Transverse colon (tissue), 4 donors: Measurements from ENCODE around the gene FABP3.

Source experiments
- CTCF ChIP-seq, 5 experiments: fragments of 200-600 bp in 3 of 5; fragments of 450-650 bp in 2 of 5; sonication (generic) in 3 of 5; IDR thresholded peaks; 1 replicate in 2 of 5; 2 replicates in 3 of 5; pipeline ENCODE4 v1.5.1; 2016 to 2017; ENCODE audit warnings: antibody characterized with exemption in 5 of 5, inconsistent platforms in 3 of 5, mild to moderate bottlenecking in 2 of 5, moderate library complexity in 1 of 5
- EP300 ChIP-seq: sonication (generic); formaldehyde crosslinking; IDR thresholded peaks from one replicate; pipeline ENCODE4 v1.6.1; 2017; ENCODE audit warnings: antibody characterized with exemption, low read depth
- POLR2A ChIP-seq: fragments of 450-650 bp; IDR thresholded peaks from one replicate; pipeline ENCODE4 v1.6.1; 2016; ENCODE audit warnings: antibody characterized with exemption, mild to moderate bottlenecking, moderate library complexity
- POLR2AphosphoS5 ChIP-seq, 3 donors: sonication (generic); formaldehyde crosslinking; IDR thresholded peaks; one replicate each; pipeline ENCODE4 v1.6.1; 2016; ENCODE audit warnings: antibody characterized with exemption in 3 of 3

- no peak for TF ChIP-seq POLR2A
- TF ChIP-seq CTCF (IDR thresholded peaks at IDR 0.05), result no peak
- no peak for TF ChIP-seq EP300
- no peak for TF ChIP-seq POLR2AphosphoS5 (IDR thresholded peaks at IDR 0.05)
Observed at GRCh38 chr1:31378001-31378400, 5.1 kb upstream of the FABP3 start.
